ENCODE measurements around the gene DNM1L. TPM values are rescaled to one million over a fixed set of nuclear protein-coding genes. Genes with fewer than 3 reads are reported as not detected.

The DNM1L gene
- total RNA-seq, 1 donor from 2014 or later = 70.8 TPM

DNA sequence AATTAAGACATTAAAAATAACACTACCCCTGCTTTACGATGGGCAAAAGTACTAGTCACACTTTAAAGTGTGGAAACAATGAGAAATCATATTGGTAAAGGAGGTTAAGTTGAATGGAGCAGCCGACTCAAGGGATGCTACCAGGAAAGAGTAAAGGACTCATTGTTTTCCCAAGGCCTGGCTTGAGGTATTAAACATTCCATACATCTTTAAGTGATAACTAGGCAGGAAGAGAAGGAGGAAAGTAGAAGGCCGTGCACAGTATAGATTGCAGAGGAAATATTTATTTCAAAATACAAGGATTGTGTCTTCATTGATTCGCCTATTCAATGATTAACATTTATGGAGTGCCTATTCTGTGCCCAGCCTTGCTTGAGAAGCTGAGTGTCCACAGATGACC, 97.2 kb downstream of the DNM1L start:
- no peak for DNase-seq (ENCODE audit: low read depth)
- Histone ChIP-seq H3K4me3 (ENCODE audit: low read depth, low read length) (no peak overlapping the region), H3K36me3 (ENCODE audit: control insufficient read depth, insufficient read depth, low read length) (no peaks in the 10 kb centered on the region), H3K27me3 (ENCODE audit: control insufficient read depth, insufficient read depth, low read length) (no peaks in the 10 kb centered on the region)
- TF ChIP-seq, protein P1, sequence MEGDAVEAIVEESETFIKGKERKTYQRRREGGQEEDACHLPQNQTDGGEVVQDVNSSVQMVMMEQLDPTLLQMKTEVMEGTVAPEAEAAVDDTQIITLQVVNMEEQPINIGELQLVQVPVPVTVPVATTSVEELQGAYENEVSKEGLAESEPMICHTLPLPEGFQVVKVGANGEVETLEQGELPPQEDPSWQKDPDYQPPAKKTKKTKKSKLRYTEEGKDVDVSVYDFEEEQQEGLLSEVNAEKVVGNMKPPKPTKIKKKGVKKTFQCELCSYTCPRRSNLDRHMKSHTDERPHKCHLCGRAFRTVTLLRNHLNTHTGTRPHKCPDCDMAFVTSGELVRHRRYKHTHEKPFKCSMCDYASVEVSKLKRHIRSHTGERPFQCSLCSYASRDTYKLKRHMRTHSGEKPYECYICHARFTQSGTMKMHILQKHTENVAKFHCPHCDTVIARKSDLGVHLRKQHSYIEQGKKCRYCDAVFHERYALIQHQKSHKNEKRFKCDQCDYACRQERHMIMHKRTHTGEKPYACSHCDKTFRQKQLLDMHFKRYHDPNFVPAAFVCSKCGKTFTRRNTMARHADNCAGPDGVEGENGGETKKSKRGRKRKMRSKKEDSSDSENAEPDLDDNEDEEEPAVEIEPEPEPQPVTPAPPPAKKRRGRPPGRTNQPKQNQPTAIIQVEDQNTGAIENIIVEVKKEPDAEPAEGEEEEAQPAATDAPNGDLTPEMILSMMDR (IDR thresholded peaks at IDR 0.05; ENCODE audit: insufficient read depth, low read length, poor library complexity, severe bottlenecking) = no peak

- H3K27me3 ChIP-seq (ENCODE audit: control insufficient read depth, insufficient read depth, low read length) = no peaks in the 10 kb centered on the region
- TF ChIP-seq, protein P1 (IDR thresholded peaks at IDR 0.05; ENCODE audit: insufficient read depth, low read length, poor library complexity, severe bottlenecking) = no peak
- DNase-seq (ENCODE audit: low read depth) = no peak
- H3K36me3 ChIP-seq (ENCODE audit: control insufficient read depth, insufficient read depth, low read length) = no peaks in the 10 kb centered on the region
- no peak overlapping the region for H3K4me3 ChIP-seq (ENCODE audit: low read depth, low read length)
Measured at GRCh38 chr12:32777159-32777558, 98.1 kb downstream of the DNM1L start.

DNA sequence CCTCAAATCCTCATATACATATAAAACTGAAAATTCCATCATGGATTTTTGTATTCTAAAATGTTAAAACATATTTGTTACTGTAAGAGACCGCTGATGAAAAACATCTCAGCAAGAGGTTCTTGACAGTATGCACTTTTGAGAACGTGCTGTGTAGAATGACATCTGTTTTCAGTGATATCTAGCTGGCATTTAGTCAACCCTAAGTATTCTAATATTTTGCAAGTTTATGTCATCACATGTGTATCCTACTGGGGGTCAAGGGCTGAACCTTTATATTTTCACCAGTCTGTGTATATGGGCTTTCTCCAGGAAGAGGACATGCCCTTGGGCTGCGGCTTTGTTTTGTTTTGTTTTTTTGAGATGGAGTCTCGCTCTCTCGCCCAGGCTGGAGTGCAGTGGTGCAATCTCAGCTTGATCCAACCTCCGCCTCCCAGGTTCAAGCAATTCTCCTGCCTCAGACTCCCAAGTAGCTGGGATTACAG, 98.6 kb downstream of the DNM1L start:
- Histone ChIP-seq H3K36me3 (ENCODE audit: control insufficient read depth, insufficient read depth, low read length) (no peaks in the 10 kb centered on the region), H3K27me3 (ENCODE audit: control insufficient read depth, insufficient read depth, low read length) (no peaks in the 10 kb centered on the region), H3K4me3 (ENCODE audit: low read depth, low read length) (no peak overlapping the region)
- no peak for DNase-seq (ENCODE audit: low read depth)
- TF ChIP-seq, protein P1 (IDR thresholded peaks at IDR 0.05; ENCODE audit: insufficient read depth, low read length, poor library complexity, severe bottlenecking) = no peak

- DNase-seq (ENCODE audit: low read depth) = no peak
- no peak overlapping the region for H3K4me3 ChIP-seq (ENCODE audit: low read depth, low read length)
- no peaks in the 10 kb centered on the region for H3K27me3 ChIP-seq (ENCODE audit: control insufficient read depth, insufficient read depth, low read length)
- TF ChIP-seq, protein P1 (IDR thresholded peaks at IDR 0.05; ENCODE audit: insufficient read depth, low read length, poor library complexity, severe bottlenecking) = no peak
- no peaks in the 10 kb centered on the region for H3K36me3 ChIP-seq (ENCODE audit: control insufficient read depth, insufficient read depth, low read length)
Measured at GRCh38 chr12:32780071-32780470, 101.0 kb downstream of the DNM1L start.

- Histone ChIP-seq H3K4me3 (ENCODE audit: low read depth, low read length) (no peak overlapping the region), H3K27me3 (ENCODE audit: control insufficient read depth, insufficient read depth, low read length) (no peaks in the 10 kb centered on the region), H3K36me3 (ENCODE audit: control insufficient read depth, insufficient read depth, low read length) (no peaks in the 10 kb centered on the region)
- TF ChIP-seq, protein P1 (IDR thresholded peaks at IDR 0.05; ENCODE audit: insufficient read depth, low read length, poor library complexity, severe bottlenecking) = no peak
- no peak for DNase-seq (ENCODE audit: low read depth)
Measured at GRCh38 chr12:32783029-32783428, 103.9 kb downstream of the DNM1L start.

DNA sequence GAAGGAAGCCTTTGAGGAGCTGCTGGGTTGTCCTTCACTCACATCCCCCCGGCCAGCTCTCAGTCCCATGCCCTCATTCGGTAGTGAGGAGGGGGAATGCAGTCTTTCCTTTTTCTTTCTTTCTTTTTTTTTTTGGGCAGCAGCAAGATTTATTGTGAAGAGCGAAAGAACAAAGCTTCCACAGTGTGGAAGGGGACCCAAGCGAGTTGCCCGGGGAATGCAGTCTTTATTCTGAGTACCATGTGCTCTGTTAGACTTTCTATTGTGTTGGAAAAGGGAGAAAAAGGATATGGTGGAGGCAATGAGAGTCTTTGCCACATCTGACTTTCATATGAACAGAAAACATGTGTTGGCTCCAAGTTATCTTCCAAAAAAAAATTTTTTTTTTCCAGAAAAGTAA, 106.5 kb downstream of the DNM1L start:
- no peak overlapping the region for H3K4me3 ChIP-seq (ENCODE audit: low read depth, low read length)
- H3K27me3 ChIP-seq (ENCODE audit: control insufficient read depth, insufficient read depth, low read length) = no peaks in the 10 kb centered on the region
- TF ChIP-seq, protein P1 (IDR thresholded peaks at IDR 0.05; ENCODE audit: insufficient read depth, low read length, poor library complexity, severe bottlenecking) = no peak
- no peaks in the 10 kb centered on the region for H3K36me3 ChIP-seq (ENCODE audit: control insufficient read depth, insufficient read depth, low read length)
- no peak for DNase-seq (ENCODE audit: low read depth)

Data from kidney epithelial cell (primary cell).